Testis (tissue), 3 donors: Measurements from ENCODE around the gene CCDC57. TPM values are rescaled to one million over a fixed set of nuclear protein-coding genes. Genes with fewer than 3 reads are reported as not detected.

Source experiments
- DNase-seq: peaks from one replicate; pipeline ENCODE4 v3.0.0-alpha.2; 2019
- H3K27ac ChIP-seq, 2 donors: fragments of 200-600 bp; sonication (generic); one replicate each; pipeline ENCODE4 v1.5.1; 2019
- H3K27me3 ChIP-seq: fragments of 200-600 bp; sonication (generic); one replicate; pipeline ENCODE4 v1.5.1; 2019
- H3K36me3 ChIP-seq: fragments of 200-600 bp; sonication (generic); one replicate; pipeline ENCODE4 v1.5.1; 2017; ENCODE audit warnings: low read depth; ENCODE audit errors: missing control alignments
- H3K4me1 ChIP-seq: fragments of 200-600 bp; sonication (generic); one replicate; pipeline ENCODE4 v1.5.1; 2019
- H3K4me3 ChIP-seq, 2 donors: fragments of 200-600 bp; sonication (generic); one replicate each; pipeline ENCODE4 v1.5.1; 2017 to 2019
- H3K9me3 ChIP-seq: fragments of 200-600 bp; sonication (generic); one replicate; pipeline ENCODE4 v1.5.1; 2017
- CTCF ChIP-seq, 3 experiments: fragments of 450-650 bp in 2 of 3; fragments of 200-600 bp in 1 of 3; sonication (generic) in 1 of 3; IDR thresholded peaks; one replicate each; pipeline ENCODE4 v1.5.1; 2016 to 2019; ENCODE audit warnings: antibody characterized with exemption in 3 of 3, mild to moderate bottlenecking in 2 of 3, moderate library complexity in 1 of 3
- POLR2A ChIP-seq: fragments of 450-650 bp; IDR thresholded peaks from one replicate; pipeline ENCODE4 v1.6.1; 2017; ENCODE audit warnings: antibody characterized with exemption, mild to moderate bottlenecking, moderate library complexity
- WGBS, 2 donors: methylation state at CpG; one replicate each; pipeline ENCODE4 v1.1.5; 2018; 5-methylcytosine and 5-hydroxymethylcytosine counted together
- intact Hi-C: fragments of 100-400 bp; cut with DNase I; formaldehyde crosslinking; loops from one replicate; pipeline ENCODE4 v1.15.1; 2023; ENCODE audit warnings: low total_unique reads
- polyA plus RNA-seq: library from polyadenylated mRNA; stranded (reverse); fragments of 350-450 nt; fragmentation: Illumina TruSeq; extraction: RNeasy Lipid Tissue Mini Kit (QIAGEN cat#74804); gene quantifications from one replicate; pipeline ENCODE4 v1.2.3, GENCODE V29; 2014; ENCODE audit warnings: low read depth, low replicate concordance; ENCODE audit not compliant: insufficient read depth
- total RNA-seq, 2 donors: library from RNA; depleted of rRNA; stranded (reverse); fragments of >200 nt; gene quantifications; one replicate each; pipeline ENCODE4 v1.2.3, GENCODE V29; 2016

CCDC57 gene
- total and polyA plus RNA-seq, 3 donors from 2014 or later = 61.3 to 111 (median 71.8) TPM

GRCh38 chr17:82114447-82114846, 98.2 kb downstream of the CCDC57 start:
- Histone ChIP-seq H3K27ac (no peak overlapping the region), H3K36me3 (no peaks in the 10 kb centered on the region), H3K4me3 (no peak overlapping the region), H3K27me3 (no peaks in the 10 kb centered on the region), H3K4me1 (peaks cover 3% of the 10 kb centered on the region), H3K9me3 (no peaks in the 10 kb centered on the region)
- DNase-seq = no peak
- TF ChIP-seq POLR2A = no peak
- no peak for TF ChIP-seq CTCF (IDR thresholded peaks at IDR 0.05)
- intact Hi-C loops = no loop called here
- 87 to 93% methylated on average over 10 of the region's 10 CpGs for WGBS, 2 donors

GRCh38 chr17:82113941-82114340, 98.7 kb downstream of the CCDC57 start:
- H3K4me1 ChIP-seq = peaks cover 3% of the 10 kb centered on the region
- H3K4me3 ChIP-seq = no peak overlapping the region
- no peaks in the 10 kb centered on the region for H3K36me3 ChIP-seq
- H3K27me3 ChIP-seq = no peaks in the 10 kb centered on the region
- TF ChIP-seq CTCF (IDR thresholded peaks at IDR 0.05) (no peak), POLR2A (no peak)
- intact Hi-C loops = no loop called here
- H3K27ac ChIP-seq = no peak overlapping the region
- DNase-seq = no peak
- no peaks in the 10 kb centered on the region for H3K9me3 ChIP-seq
- whole genome bisulfite sequencing, 2 donors = 90 to 92% methylated on average over 13 of the region's 13 CpGs

- no peak for DNase-seq
- H3K27ac ChIP-seq = no peak overlapping the region
- H3K9me3 ChIP-seq = no peaks in the 10 kb centered on the region
- H3K4me3 ChIP-seq = no peak overlapping the region
- peaks cover 1% of the 10 kb centered on the region for H3K4me1 ChIP-seq
- intact Hi-C loops = no loop called here
- TF ChIP-seq POLR2A = no peak
- TF ChIP-seq CTCF (IDR thresholded peaks at IDR 0.05) = no peak
- H3K36me3 ChIP-seq = no peaks in the 10 kb centered on the region
- 96% methylated on average over 4 to 9 of the region's 9 CpGs for WGBS, 2 donors
- H3K27me3 ChIP-seq = no peaks in the 10 kb centered on the region
Measured at GRCh38 chr17:82113422-82113821, 99.2 kb downstream of the CCDC57 start.

- Histone ChIP-seq H3K4me1 (no peaks in the 10 kb centered on the region), H3K27me3 (no peaks in the 10 kb centered on the region), H3K36me3 (no peaks in the 10 kb centered on the region), H3K27ac (no peak overlapping the region), H3K9me3 (no peaks in the 10 kb centered on the region), H3K4me3 (no peak overlapping the region)
- intact Hi-C loops = no loop called here
- TF ChIP-seq CTCF (IDR thresholded peaks at IDR 0.05) = no peak
- TF ChIP-seq POLR2A = no peak
- 88 to 90% methylated on average over 4 to 6 of the region's 6 CpGs for WGBS, 2 donors
- no peak for DNase-seq
Measured at GRCh38 chr17:82112914-82113311, 99.7 kb downstream of the CCDC57 start.

GRCh38 chr17:82112181-82112913, 100.3 kb downstream of the CCDC57 start:
- DNase-seq = no peak
- Histone ChIP-seq H3K36me3 (no peaks in the 10 kb centered on the region), H3K27ac (no peak overlapping the region), H3K9me3 (no peaks in the 10 kb centered on the region), H3K27me3 (no peaks in the 10 kb centered on the region), H3K4me3 (no peak overlapping the region), H3K4me1 (peaks cover under 1% of the 10 kb centered on the region)
- TF ChIP-seq CTCF (IDR thresholded peaks at IDR 0.05) = no peak
- no peak for TF ChIP-seq POLR2A
- intact Hi-C loops = no loop called here
- 91 to 94% methylated on average over 18 of the region's 18 CpGs for WGBS, 2 donors
